ENCODE data around the gene MAEL.

DNA sequence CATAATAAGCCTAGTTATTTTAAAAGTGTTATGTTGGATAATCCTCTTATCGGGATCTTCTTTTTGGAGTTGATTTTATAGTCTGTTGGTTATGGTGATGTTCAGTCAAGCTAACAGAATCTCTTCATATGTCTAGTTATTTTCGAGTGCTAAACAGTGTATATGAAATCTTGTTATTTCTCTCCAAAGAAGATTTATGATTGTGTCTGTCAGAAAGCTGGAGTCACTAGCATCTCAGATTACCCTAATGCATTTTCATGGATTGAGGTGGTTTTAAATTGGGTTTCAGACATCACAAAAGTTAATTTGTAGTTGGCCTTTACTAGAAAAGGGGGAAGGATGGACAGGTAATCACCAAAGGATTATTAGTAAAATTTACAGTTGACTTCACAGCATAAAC lies 13.3 kb downstream of the MAEL start:
- TF ChIP-seq CEBPB (IDR thresholded peaks at IDR 0.05): no peak
- TF ChIP-seq, protein P1, sequence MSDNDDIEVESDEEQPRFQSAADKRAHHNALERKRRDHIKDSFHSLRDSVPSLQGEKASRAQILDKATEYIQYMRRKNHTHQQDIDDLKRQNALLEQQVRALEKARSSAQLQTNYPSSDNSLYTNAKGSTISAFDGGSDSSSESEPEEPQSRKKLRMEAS (IDR thresholded peaks at IDR 0.05): no peak
- TF ChIP-seq, protein P2, sequence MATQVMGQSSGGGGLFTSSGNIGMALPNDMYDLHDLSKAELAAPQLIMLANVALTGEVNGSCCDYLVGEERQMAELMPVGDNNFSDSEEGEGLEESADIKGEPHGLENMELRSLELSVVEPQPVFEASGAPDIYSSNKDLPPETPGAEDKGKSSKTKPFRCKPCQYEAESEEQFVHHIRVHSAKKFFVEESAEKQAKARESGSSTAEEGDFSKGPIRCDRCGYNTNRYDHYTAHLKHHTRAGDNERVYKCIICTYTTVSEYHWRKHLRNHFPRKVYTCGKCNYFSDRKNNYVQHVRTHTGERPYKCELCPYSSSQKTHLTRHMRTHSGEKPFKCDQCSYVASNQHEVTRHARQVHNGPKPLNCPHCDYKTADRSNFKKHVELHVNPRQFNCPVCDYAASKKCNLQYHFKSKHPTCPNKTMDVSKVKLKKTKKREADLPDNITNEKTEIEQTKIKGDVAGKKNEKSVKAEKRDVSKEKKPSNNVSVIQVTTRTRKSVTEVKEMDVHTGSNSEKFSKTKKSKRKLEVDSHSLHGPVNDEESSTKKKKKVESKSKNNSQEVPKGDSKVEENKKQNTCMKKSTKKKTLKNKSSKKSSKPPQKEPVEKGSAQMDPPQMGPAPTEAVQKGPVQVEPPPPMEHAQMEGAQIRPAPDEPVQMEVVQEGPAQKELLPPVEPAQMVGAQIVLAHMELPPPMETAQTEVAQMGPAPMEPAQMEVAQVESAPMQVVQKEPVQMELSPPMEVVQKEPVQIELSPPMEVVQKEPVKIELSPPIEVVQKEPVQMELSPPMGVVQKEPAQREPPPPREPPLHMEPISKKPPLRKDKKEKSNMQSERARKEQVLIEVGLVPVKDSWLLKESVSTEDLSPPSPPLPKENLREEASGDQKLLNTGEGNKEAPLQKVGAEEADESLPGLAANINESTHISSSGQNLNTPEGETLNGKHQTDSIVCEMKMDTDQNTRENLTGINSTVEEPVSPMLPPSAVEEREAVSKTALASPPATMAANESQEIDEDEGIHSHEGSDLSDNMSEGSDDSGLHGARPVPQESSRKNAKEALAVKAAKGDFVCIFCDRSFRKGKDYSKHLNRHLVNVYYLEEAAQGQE (IDR thresholded peaks at IDR 0.05; ENCODE audit: low read depth): no peak
